ENCODE data around the gene HAND2. TPM values are rescaled to one million over a fixed set of nuclear protein-coding genes. Genes with fewer than 3 reads are reported as not detected.

The HAND2 gene
- total RNA-seq, 2 donors from 2014 or later = 86.3 to 108 TPM

- no peak for TF ChIP-seq CTCF (IDR thresholded peaks at IDR 0.05)
- peaks cover 0 to 26% of the 10 kb centered on the region in 2 donors for H3K4me1 ChIP-seq
- no peaks in the 10 kb centered on the region for H3K36me3 ChIP-seq
- H3K9me3 ChIP-seq = no peaks in the 10 kb centered on the region
- peak overlapping the region in 1 of 2 donors; percentile 6 for H3K27ac ChIP-seq
- no peaks in the 10 kb centered on the region for H3K27me3 ChIP-seq
- DNase-seq (ENCODE audit: low spot score) = no peak
- no peak overlapping the region for H3K4me3 ChIP-seq
These were observed 43.3 kb upstream of the HAND2 start for GRCh38 chr4:173573286-173573685.

GRCh38 chr4:173572493-173573129 is 42.6 kb upstream of the HAND2 start:
- TF ChIP-seq CTCF (IDR thresholded peaks at IDR 0.05) = no peak
- no peaks in the 10 kb centered on the region for H3K27me3 ChIP-seq
- no peaks in the 10 kb centered on the region for H3K36me3 ChIP-seq
- no peak overlapping the region for H3K4me3 ChIP-seq
- no peak for DNase-seq (ENCODE audit: low spot score)
- H3K9me3 ChIP-seq = no peaks in the 10 kb centered on the region
- peaks cover 0 to 25% of the 10 kb centered on the region in 2 donors for H3K4me1 ChIP-seq
- H3K27ac ChIP-seq = peak overlapping the region in 1 of 2 donors; percentile 6

- no peak overlapping the region for H3K27ac ChIP-seq
- H3K27me3 ChIP-seq = no peaks in the 10 kb centered on the region
- no peak overlapping the region for H3K4me3 ChIP-seq
- no peak for DNase-seq (ENCODE audit: low spot score)
- no peaks in the 10 kb centered on the region for H3K36me3 ChIP-seq
- no peak for TF ChIP-seq CTCF (IDR thresholded peaks at IDR 0.05)
- peaks cover 0 to 25% of the 10 kb centered on the region in 2 donors for H3K4me1 ChIP-seq
- H3K9me3 ChIP-seq = no peaks in the 10 kb centered on the region
These were observed 41.6 kb upstream of the HAND2 start for GRCh38 chr4:173571620-173572019.

- DNase-seq (ENCODE audit: low spot score) = no peak
- H3K27ac ChIP-seq = no peak overlapping the region
- H3K9me3 ChIP-seq = no peaks in the 10 kb centered on the region
- H3K4me3 ChIP-seq = no peak overlapping the region
- H3K27me3 ChIP-seq = no peaks in the 10 kb centered on the region
- H3K4me1 ChIP-seq = peaks cover 0 to 5% of the 10 kb centered on the region in 2 donors
- TF ChIP-seq CTCF (IDR thresholded peaks at IDR 0.05) = no peak
- H3K36me3 ChIP-seq = no peaks in the 10 kb centered on the region
These were observed 35.3 kb upstream of the HAND2 start for GRCh38 chr4:173565281-173565680.

GRCh38 chr4:173564461-173564860 is 34.4 kb upstream of the HAND2 start:
- TF ChIP-seq CTCF (IDR thresholded peaks at IDR 0.05) = no peak
- H3K36me3 ChIP-seq = no peaks in the 10 kb centered on the region
- H3K4me3 ChIP-seq = no peak overlapping the region
- DNase-seq (ENCODE audit: low spot score) = no peak
- H3K27me3 ChIP-seq = no peaks in the 10 kb centered on the region
- no peak overlapping the region for H3K27ac ChIP-seq
- H3K9me3 ChIP-seq = no peaks in the 10 kb centered on the region
- H3K4me1 ChIP-seq = peaks cover 0 to under 1% of the 10 kb centered on the region in 2 donors

- Histone ChIP-seq H3K36me3 (no peaks in the 10 kb centered on the region), H3K4me3 (no peak overlapping the region), H3K27me3 (no peaks in the 10 kb centered on the region), H3K4me1 (no peaks in the 10 kb centered on the region), H3K9me3 (no peaks in the 10 kb centered on the region), H3K27ac (no peak overlapping the region)
- no peak for DNase-seq (ENCODE audit: low spot score)
- TF ChIP-seq CTCF (IDR thresholded peaks at IDR 0.05) = no peak
These were observed 30.9 kb upstream of the HAND2 start for GRCh38 chr4:173560896-173561295.
